Measurements from ENCODE around the gene CLCA1.
"Not testable (repeated sequence)": the region's sequence is repeated elsewhere in the genome, so short reads cannot be mapped to it uniquely, and the experiment has no call there.

The CLCA1 gene

DNA sequence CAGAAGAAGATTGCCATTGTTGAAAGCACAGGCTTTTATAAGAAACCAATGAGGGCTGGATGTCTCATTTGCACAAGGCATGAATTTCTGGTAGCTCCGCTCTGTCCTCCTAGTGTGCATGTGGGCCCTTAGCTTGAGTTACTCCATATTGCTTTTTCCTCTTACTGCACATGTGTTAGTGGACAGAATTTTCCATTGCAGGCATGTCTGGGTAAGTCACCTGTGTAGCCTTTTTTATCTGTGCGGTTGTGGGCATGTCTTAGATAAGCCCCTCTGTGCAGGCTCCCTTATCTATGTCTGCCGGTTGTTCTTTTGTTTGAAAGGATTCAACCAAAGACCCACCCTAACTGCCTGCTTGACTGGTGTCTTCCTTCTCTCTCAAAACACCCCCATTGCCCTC, 7.2 kb upstream of the CLCA1 start:
- no peak for DNase-seq (ENCODE audit: low read depth)

DNA sequence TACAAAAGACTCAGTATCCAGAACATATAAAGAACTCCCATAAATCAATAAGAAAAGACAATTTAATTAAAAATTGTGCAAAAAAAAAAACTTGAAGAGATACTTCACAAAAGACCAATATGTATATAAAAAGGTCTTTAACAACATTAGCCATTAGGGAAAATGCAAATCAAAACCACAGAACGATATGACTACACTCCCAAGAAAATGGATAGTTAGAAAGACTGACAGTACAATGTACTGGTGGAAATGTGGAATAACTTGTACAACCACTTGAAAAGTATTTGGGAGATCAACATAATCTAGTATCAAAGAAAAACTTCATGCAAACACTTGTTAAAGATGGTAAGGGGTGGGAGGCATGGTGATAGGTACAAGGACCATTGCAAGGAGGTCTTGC, 3.9 kb upstream of the CLCA1 start:
- no peak for DNase-seq (ENCODE audit: low read depth)

DNA sequence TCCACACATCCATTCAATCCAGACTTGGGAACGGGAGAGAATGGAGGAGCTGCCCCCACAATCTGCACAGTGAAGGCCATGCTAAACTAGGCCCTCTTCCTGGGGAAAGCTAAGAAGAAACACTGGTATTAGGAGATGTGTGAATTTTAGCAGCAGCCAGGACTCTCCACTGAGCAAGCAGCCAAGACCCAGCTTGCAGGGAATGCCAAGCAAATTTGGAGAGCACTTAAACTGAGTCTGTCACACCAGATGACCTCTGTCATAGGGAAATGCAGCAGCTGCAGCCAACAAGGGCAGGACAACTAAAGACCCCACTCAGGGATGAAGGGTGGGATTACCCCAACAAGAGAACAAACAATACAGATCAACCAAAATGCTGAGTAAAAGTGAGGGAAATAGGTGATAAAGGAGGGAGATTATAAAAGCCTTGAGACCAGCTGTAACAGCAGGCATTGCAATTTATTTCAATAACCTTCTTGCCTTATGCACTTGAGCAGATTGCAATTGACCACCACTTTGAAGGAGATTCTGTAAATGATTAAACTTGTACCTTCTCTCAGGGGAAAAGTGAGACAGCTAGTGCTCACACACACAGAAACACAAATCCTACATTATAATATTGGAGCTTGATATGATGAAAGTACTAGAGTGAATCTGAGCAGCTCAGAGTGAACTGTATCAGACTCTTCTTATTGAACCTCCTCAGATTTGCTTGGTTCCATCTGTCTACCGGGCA, 2.5 kb upstream of the CLCA1 start:
- DNase-seq (ENCODE audit: low read depth), result no peak

DNA sequence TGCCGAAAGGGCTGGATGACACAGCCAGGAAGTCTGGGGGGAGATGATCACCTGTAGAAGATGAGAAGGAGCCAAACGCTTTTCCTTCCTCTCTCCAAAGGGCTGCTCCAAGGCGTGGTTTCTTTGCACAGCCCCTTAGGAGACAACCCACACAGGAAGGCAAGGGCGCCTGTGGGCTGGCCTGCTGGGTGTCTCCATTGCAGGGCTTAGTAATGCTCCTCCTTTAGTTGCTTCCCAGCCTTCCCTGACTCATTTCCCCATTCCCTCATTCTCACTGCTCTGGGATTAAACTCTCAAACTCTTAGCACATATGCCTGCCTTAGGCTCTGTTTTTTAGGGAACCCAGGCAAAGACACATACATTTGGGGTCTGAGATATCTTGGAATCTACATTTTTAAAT, 1.7 kb upstream of the CLCA1 start:
- DNase-seq (ENCODE audit: low read depth), result peak; percentile 3

DNA sequence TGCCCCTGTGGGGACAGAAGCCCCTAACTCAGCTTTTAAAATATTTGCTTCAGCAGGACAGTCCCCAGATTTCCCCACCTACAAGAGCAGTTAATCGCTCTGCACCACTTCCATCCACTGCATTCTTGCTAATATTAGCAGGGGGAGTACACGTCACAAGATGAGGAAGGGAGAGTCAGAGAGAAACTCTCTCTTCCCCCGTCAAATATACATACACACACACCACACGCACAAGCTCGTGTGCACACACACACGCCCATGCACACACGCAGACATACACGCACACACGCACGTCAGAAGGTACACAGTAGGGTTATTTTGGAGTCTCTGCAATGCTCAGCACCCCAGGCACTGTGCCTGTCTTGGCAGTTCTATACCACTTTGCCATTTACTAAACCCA, 2.1 kb downstream of the CLCA1 start:
- DNase-seq (ENCODE audit: low read depth), result no peak

DNA sequence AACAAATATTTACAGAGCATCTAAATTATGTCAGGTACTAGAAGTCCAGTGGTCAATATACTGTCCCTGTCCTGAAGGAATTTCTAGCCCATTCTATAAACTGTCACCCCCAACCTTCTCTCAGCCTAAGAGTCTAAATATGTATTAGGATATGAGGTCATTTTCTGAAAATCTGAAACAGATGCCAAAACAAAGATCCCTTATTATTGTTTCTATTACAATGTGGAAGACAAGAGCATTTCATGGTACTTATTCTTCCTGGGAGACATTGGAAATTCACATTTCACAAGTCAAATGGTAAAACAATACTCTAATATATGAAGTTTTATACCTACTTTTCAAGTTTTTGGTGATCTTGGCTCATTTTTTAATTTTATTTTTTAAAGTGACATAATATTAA, 2.6 kb downstream of the CLCA1 start:
- peak; percentile 25 for DNase-seq (ENCODE audit: low read depth)

DNA sequence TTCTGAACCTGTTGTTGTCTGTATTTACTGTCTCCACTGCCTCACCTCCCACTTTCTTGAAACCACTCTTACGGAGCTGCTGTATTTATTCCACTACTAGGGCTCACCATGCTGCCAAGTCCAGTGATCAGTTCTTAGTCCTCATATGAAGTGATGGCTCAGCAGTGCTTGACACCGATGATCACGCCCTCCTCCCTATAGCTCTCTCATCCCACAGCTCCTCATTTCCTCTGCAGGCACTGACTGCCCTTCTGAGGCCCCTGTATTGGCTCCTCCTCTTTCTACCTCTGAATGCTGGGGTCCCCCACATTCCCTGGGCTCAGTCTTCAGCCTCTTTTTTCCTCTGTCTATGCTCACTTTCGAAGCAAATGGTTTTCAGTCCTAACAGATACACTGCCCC, 3.4 kb downstream of the CLCA1 start:
- no peak for DNase-seq (ENCODE audit: low read depth)

DNA sequence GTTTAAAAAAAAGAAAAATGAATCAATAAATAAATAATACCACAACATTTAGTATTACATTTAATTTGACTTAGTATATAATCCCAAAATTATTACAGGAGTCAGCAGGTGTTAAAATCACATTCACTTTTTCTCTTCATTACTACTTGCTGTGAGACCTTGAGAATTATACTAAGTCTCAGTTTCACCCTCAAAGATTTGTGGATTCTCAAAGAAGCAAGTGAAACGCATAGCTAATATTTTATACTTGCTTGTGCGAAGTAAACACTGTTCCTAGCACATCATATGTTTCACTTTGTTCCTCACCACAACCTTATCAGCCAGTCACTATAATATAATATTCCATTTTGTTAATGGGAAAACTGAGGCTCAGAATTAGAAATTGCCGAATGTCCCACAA, 4.0 kb downstream of the CLCA1 start:
- no peak for DNase-seq (ENCODE audit: low read depth)

DNA sequence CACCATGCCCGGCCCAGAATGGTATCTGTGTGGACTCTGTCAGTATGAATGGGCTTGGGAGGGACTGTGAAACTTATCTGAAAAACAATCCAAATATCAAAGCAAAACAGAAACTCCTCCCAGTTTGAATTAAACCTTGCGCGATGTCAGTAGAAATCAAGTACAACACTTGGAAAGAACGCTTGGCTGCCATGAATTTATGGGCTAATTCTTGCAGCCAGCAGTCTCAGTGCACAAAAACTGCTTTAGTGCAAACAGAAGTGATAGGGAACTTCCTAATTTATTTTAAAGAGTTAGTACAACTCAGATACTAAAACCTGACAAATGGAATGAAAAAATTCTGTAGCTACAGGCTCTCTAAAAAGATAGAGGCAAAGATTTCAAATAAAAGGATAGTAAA, 8.5 kb downstream of the CLCA1 start:
- no peak for DNase-seq (ENCODE audit: low read depth)

DNA sequence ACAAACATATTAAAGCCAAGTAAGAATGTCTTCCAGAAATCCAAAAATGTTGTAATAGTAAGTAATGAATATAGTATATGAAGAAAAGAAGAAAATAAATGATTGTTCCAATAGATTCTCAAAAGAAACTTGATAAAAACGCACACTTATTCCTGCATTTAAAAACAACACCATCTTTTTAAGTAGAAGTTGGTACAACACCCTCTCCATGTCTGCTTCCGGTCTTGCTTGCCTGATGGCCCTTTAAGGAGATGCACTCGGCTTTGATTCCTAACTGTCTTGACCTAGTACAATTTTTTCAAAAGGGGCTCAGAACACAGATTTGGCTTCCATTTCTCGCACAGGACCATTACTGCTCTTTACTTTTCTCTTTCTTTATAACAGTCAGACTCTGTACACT, 9.0 kb downstream of the CLCA1 start:
- DNase-seq (ENCODE audit: low read depth), result no peak

DNA sequence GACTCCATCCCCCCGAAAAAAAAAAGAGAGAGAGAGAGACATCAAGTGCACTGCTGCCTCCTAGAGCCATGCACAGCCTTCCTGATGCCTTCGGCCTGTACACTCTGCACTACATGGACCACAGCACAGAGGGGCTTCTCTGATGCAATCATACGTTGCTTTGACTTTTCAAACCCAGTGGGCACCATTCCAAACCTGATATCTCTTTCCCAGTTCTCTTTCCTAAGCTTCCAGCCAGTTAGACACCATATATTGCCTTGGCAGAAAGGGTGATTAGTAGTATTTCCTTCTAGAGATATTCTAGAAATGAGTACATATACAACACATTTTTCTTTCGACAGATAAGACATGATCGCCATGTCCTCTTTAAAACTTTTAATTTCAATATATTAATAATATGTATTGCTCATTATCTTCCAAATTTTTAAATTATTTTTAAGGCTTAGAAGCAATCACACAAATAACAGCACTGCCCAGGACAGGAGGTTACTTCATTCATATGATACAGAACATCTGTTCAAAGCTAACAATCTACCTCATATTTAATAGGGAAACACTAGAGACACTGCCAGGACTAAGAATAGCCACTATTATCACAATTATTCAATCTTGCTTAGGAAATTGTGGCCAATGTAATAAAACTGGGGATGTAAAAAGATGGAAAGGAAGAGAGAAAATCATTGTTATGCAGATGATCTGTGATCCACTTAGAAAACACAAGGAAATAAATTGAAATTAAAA, 9.9 kb downstream of the CLCA1 start:
- DNase-seq (ENCODE audit: low read depth), result no peak

DNA sequence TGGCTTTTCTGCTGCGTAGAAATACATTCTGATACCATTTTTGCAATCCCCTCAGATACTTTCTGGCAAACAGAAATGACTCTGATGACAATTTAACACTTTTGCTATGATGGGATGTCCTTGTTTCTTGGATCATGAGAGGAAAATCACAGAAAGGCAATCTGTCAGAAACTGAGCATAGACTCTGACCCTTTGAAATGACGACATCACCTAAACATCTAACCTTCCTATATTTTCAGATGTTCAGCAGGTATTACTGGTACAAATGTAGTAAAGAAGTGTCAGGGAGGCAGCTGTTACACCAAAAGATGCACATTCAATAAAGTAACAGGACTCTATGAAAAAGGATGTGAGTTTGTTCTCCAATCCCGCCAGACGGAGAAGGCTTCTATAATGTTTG, 13.2 kb downstream of the CLCA1 start:
- no peak for DNase-seq (ENCODE audit: low read depth)

DNA sequence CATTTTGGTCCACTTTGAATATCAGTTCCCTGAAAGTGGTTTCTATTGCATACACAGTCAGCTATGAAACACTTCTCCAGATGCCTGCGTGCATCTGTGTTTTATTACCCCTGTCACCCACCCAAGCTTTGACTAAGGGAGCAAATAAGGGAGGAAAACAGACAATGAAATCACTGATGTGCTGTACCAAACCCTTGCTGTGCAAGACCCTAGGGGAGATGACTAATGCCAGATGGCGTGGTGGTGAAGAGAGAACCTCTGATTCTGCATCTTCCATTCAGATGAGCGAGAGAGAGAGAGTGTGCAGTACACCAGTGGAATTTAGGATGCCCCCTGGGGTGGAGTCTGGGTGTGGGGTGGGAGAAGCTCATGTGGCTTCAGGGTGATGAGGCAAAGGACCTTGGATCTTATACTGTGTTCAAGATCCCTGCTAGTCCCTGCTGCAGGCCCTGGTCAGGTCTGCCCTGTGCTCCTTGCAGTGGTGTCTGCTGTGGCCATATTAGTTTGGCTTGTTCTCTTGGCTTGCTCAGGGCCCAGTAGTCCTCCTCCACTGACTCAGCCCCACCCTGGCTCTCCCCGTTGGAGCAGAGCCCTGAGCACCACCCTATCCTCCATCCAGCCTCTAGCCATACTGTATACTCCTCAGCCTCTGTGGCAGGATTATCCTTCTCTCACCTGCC, 18.5 kb downstream of the CLCA1 start:
- peak; percentile 95 for DNase-seq (ENCODE audit: low read depth)

DNA sequence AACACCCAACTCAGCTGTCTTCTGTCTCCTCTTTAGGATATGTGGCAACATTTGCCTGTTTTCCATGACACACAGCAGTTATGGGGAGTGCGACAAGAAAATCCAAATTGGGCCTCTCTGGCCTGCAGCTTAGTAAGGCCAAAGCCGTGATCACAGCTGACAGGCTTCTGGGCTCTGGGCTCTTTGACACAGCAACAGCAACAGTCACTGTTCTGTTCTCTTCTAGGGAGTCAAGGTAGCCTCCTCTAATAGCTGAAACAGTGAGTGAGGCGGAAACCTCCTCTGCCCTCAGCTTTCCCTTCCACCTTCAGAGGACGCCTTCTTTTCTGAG, 19.0 kb downstream of the CLCA1 start:
- DNase-seq (ENCODE audit: low read depth), result no peak

DNA sequence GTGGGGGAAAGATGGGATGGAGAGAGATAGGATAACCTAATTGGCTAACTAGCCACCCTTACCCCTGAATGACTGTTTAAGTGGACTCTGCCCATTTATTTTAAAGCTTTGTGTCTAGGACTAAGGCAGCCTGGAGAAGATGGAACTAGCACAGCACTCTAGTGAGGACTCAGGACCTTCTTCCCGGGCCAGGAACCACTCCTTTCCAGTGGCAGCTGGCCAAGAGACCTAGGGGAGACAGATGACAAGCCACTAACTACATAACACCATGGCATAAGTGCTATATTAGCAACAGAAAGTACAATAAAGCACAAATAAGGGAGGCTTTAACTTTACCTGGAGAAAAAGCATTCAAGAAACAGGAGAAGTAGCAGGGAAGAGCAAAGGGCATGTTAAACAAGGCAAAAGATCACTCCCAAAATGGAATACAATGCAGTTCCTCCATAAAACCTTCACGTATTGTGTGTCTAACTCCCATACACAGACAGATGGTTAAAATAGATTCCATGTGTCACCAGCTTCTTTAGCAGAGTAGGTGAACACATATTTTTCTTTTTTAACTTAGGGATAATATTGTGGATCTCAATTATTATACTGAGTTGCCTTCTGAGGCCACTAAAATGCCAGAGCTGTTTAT, 20.6 kb downstream of the CLCA1 start:
- DNase-seq (ENCODE audit: low read depth), result no peak

DNA sequence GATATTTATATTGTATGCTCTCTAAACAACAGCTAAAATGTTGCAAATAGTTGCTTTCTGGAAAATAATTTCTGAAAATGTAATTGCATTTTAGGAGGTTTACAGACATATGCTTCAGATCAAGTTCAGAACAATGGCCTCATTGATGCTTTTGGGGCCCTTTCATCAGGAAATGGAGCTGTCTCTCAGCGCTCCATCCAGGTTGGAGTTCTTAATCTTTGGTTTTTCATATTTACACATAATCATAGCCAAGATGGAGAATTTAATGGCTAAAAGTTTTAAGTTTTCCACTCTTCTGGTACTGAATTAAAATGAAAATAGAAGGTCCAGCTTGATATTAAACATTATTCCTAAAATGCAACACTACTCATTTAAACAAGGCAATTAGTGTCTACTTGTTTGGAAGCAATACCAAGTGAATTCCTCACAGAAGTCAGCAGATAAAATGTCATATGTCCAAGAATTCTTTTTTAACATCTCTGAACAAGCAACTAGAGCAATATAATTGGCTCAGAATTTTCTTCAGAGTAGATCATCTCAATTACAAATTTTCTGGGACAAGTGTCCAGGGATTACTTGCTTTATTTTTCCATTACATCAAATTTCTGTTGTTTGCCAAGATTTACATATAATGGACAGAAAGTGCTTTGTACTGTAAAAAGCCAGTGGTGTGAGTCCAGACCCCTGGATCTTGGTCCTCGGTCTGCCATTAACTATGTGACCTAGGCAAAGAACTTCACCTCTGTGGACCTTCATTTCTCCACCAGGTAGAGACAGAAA, 22.6 kb downstream of the CLCA1 start:
- no peak for DNase-seq (ENCODE audit: low read depth)

DNA sequence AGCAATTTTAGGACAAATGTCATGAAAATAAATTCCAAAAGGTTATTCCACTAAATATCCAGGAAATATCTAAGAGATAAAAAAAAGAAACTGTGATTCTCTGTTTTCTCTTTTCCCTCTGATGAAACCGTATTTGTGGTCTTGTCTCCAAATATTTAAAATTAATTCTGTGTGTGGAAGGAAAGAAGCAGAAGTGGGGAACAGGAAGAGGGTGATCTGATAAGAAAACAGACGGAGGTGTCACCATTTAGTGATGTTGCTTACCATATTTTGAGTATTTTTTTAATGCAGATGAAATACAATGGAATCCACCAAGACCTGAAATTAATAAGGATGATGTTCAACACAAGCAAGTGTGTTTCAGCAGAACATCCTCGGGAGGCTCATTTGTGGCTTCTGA, 29.6 kb downstream of the CLCA1 start:
- no peak for DNase-seq (ENCODE audit: low read depth)

DNA sequence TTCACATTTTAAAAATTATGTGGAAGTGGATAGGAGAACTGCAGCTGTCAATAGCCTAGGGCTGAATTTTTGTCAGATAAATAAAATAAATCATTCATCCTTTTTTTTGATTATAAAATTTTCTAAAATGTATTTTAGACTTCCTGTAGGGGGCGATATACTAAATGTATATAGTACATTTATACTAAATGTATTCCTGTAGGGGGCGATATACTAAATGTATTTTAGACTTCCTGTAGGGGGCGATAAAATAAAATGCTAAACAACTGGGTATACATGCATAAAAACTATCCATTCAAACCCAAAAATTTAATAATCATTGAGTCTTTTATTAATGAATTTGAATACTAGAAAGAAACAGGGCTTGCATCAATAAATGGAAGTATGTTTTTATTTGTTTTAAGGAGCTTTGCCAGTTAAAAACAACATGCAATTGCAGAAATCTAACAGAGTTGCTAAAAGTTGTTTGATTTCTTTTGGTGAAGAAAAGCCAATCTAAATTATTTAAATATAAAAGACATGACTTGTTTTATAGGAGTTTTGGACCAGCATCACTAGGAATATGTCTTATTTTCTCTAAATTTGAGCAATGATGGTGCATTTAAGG, 31.4 kb downstream of the CLCA1 start:
- peak; percentile 38 for DNase-seq (ENCODE audit: low read depth)

DNA sequence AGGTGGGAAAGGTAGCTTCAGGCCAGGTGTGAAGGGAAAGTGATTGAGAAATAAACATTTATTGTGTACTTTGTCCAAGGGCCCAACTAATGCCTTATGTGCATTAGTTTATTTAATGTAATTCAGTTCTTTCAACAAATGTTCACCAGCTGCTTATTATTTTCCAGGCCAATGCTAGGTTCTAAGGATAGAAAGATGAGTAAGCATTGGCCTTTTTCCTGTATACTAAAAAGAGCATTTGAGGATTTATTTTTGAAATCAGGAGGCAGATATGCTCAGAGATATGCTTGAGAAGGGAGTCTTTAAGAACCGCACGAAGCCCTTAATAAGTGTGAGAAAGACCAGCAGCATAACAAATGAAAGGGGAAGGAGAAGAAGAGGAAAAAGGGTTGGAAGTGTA, 32.0 kb downstream of the CLCA1 start:
- DNase-seq (ENCODE audit: low read depth), result no peak

DNA sequence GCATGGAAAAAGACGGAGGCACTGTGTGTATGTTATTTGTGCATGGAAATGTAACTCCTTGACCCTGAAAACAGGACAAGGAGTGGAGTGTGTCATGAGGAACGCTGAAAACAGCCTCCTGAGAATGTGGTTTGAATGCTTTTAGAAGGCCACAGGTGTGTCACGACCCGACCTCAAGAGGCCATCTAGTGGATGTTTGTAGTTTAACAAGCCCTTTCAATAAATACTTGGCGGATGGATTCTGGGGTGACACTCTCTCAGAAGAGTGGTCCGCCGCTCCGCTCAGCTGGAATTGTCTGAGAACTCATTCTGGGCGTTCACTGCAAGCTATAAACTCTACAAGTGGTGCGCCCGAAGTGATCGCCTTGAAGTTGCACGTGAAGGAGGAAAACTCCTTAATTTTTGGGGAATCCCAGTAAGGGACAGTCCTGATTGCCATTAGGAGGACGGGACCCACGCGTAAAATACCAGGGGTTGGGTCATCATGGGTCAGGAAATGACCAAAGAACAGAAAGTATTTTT, 33.5 kb downstream of the CLCA1 start:
- DNase-seq (ENCODE audit: low read depth), result not testable (repeated sequence)

DNA sequence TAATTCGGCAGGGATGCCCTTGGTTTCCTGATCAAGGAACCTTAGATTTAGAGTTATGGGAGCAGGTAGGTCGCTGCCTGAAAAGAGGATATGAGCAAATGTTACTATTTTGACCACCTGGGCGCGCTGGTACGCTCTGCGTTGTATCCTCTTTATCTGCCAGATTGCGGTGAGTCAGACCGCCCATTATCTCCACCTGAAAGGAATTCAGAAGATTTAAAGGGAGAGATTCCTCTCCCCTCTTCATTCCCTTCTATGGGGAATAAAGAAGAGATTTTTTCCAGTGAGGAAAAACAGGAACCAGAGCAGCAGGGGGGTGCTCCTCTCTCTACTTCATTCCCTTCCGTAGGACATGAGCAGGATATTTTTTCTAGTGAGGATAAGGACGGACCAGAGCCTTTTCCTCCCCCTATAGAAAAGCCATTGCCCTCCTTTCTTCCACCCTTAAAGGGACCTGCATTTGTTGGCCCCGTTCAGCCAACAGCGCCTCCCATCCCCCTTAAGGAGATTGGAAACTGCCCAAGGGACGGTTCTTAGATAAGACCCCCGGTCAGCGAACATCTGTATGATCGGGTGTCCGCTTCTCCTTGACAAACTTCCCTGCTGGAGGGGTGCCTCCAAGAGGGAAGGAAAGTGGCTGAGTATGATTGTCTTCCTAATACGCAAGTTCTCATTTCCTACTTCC, 34.1 kb downstream of the CLCA1 start:
- no peak for DNase-seq (ENCODE audit: low read depth)
